Calu3 (cell line): Measurements from ENCODE around the gene DRAP1. TPM values are rescaled to one million over a fixed set of nuclear protein-coding genes. Genes with fewer than 3 reads are reported as not detected.

Experiments used
- BruUV-seq: library from RNA; stranded (reverse); fragments of 400-500 nt; replicated peaks from 2 replicates; lab custom pipeline; 2021; lab: Mats Ljungman, UMichigan
- CTCF ChIA-PET: fragments of 300-600 bp; sonication (Branson Sonifier 250); formaldehyde crosslinking; loops from one replicate; lab custom pipeline; 2022; ENCODE audit warnings: antibody characterized with exemption; lab: Charles Lee
- DNase-seq: peaks from one replicate; pipeline ENCODE4 v3.0.0; 2022
- H3K27ac Mint-ChIP-seq: one replicate; pipeline ENCODE4 v1.8.0; 2022; ENCODE audit warnings: mixed read lengths; ENCODE audit not compliant: unreplicated experiment
- H3K27me3 Mint-ChIP-seq: one replicate; pipeline ENCODE4 v1.8.0; 2022; ENCODE audit warnings: mixed read lengths; ENCODE audit not compliant: unreplicated experiment
- H3K36me3 Mint-ChIP-seq: one replicate; pipeline ENCODE4 v1.8.0; 2022; ENCODE audit warnings: mild to moderate bottlenecking, moderate library complexity, mixed read lengths; ENCODE audit not compliant: insufficient read depth, unreplicated experiment
- H3K4me1 Mint-ChIP-seq: one replicate; pipeline ENCODE4 v1.8.0; 2022; ENCODE audit warnings: mild to moderate bottlenecking, low read depth, mixed read lengths; ENCODE audit not compliant: unreplicated experiment
- H3K4me3 Mint-ChIP-seq: one replicate; pipeline ENCODE4 v1.8.0; 2022; ENCODE audit warnings: mild to moderate bottlenecking, low read depth, moderate library complexity, mixed read lengths; ENCODE audit not compliant: unreplicated experiment
- H3K9me3 Mint-ChIP-seq: one replicate; pipeline ENCODE4 v1.8.0; 2022; ENCODE audit warnings: low read depth, mixed read lengths; ENCODE audit not compliant: unreplicated experiment
- intact Hi-C: fragments of 100-400 bp; cut with micrococcal nuclease; formaldehyde crosslinking; loops from one replicate; pipeline ENCODE4 v1.10.0; 2022; ENCODE audit not compliant: unreplicated experiment
- total RNA-seq: library from RNA; stranded (reverse); gene quantifications from 2 replicates; pipeline ENCODE4 v1.2.3, GENCODE V29; 2022
- TF ChIP-seq, protein P1 (sequence below): fragments of 200-600 bp; IDR thresholded peaks from one replicate; pipeline ENCODE4 v1.8.0; 2022; ENCODE audit warnings: antibody characterized with exemption; ENCODE audit not compliant: unreplicated experiment

DRAP1 gene
- total RNA-seq, 1 experiment from 2014 or later = 114 TPM

DNA sequence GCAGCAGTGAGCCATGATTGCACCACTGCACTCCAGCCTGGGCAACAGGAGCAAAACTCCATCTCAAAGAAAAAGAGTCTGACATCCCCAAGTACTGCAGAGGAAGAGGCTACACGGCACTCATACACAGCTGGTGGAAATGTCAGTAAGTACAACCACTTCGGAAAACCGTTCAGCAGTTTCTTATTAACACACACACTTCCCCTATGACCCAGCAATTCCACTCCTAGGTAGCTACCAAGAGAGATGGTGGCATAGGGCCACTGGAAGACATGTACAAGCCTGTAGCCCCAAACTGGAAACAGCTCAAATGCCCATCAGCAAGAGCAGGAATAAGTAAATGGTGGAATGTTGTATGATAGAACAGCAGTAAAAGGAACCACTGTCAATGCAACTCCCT, 3.3 kb downstream of the DRAP1 start:
- DNase-seq = no peak
- H3K36me3 Mint-ChIP-seq = peaks cover 58% of the 10 kb centered on the region
- H3K4me1 Mint-ChIP-seq = peaks cover 8% of the 10 kb centered on the region
- H3K9me3 Mint-ChIP-seq = no peaks in the 10 kb centered on the region
- intact Hi-C loops = no loop called here
- CTCF ChIA-PET = no interaction called here
- TF ChIP-seq, protein P1, sequence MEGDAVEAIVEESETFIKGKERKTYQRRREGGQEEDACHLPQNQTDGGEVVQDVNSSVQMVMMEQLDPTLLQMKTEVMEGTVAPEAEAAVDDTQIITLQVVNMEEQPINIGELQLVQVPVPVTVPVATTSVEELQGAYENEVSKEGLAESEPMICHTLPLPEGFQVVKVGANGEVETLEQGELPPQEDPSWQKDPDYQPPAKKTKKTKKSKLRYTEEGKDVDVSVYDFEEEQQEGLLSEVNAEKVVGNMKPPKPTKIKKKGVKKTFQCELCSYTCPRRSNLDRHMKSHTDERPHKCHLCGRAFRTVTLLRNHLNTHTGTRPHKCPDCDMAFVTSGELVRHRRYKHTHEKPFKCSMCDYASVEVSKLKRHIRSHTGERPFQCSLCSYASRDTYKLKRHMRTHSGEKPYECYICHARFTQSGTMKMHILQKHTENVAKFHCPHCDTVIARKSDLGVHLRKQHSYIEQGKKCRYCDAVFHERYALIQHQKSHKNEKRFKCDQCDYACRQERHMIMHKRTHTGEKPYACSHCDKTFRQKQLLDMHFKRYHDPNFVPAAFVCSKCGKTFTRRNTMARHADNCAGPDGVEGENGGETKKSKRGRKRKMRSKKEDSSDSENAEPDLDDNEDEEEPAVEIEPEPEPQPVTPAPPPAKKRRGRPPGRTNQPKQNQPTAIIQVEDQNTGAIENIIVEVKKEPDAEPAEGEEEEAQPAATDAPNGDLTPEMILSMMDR = no peak
- no TSS peak for BruUV-seq
- H3K27me3 Mint-ChIP-seq = no peaks in the 10 kb centered on the region
- H3K4me3 Mint-ChIP-seq = no peak overlapping the region
- no peak overlapping the region for H3K27ac Mint-ChIP-seq

DNA sequence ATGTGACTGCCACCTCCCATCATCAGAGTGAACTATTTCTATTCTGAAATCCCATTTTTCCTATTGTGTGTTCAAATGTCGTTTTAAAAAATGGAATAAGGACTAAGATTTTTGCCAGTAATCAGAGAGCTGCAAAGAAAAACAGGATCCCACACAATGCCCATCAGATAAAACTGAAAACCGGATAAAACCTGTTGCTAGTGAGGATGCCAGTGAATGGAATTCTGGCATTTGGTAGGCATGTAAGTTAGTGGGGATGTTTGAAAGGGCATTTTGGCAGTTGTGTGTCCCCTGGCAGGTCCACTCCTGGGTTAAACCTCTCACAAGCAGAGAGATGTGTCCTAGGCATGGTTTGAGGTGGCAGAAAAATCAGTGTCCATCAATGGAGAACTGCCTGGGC, 6.2 kb downstream of the DRAP1 start:
- TF ChIP-seq, protein P1 = no peak
- no peaks in the 10 kb centered on the region for H3K9me3 Mint-ChIP-seq
- BruUV-seq = no TSS peak
- CTCF ChIA-PET = no interaction called here
- peaks cover 41% of the 10 kb centered on the region for H3K36me3 Mint-ChIP-seq
- H3K4me3 Mint-ChIP-seq = no peak overlapping the region
- H3K4me1 Mint-ChIP-seq = peaks cover 4% of the 10 kb centered on the region
- DNase-seq = no peak
- no peak overlapping the region for H3K27ac Mint-ChIP-seq
- intact Hi-C loops = no loop called here
- H3K27me3 Mint-ChIP-seq = no peaks in the 10 kb centered on the region

DNA sequence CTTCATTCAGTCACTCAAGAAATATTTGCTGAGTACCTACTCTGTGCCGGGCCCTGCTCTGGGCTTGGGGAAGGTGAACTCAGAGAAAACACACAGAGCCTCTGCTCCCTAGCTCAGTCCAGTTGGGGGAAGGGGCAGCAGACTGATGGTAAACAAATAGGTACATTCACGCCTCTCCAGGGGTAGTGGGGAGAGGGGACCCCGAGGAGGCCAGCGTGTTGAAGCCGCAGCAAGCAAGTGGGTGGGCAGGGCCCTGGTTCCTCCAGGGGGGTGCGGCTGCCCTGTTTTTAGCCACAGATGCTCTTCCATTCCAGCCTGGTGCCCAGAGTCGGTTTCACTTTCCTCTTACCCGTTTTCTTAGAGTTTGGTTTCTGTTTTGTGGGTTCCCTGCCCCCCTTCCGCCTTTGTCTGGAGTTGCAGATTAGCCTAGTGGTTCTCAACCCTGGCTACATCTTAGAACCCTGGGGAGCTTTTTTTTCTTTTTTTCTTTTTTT, 8.7 kb downstream of the DRAP1 start:
- TF ChIP-seq, protein P1 = no peak
- CTCF ChIA-PET = no interaction called here
- Mint-ChIP-seq H3K4me1 (no peaks in the 10 kb centered on the region), H3K9me3 (no peaks in the 10 kb centered on the region), H3K27ac (no peak overlapping the region), H3K36me3 (peaks cover 30% of the 10 kb centered on the region), H3K4me3 (no peak overlapping the region), H3K27me3 (no peaks in the 10 kb centered on the region)
- no peak for DNase-seq
- intact Hi-C loops = no loop called here
- no TSS peak for BruUV-seq

DNA sequence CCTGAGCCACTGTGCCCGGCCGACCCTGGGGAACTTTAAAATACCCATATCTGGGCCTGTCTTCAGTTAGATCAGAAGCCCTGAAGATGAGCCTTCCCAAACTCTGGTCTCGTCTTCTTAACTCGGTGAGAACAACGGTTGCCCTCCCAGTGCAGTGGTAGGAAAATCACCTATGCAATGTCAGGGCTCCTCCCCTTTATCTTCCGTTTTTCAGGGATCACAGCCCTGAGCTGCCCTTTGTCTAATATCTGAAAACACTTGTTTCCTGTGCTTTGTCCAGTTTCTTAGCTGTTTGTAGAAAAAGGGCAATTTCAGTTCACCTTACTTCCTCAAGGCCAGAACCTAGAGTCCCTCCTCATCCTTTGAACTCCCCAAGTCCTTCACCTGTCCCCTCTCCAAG, 9.4 kb downstream of the DRAP1 start:
- DNase-seq = no peak
- TF ChIP-seq, protein P1 = no peak
- CTCF ChIA-PET = no interaction called here
- H3K27me3 Mint-ChIP-seq = no peaks in the 10 kb centered on the region
- H3K4me1 Mint-ChIP-seq = no peaks in the 10 kb centered on the region
- peaks cover 28% of the 10 kb centered on the region for H3K36me3 Mint-ChIP-seq
- intact Hi-C loops = no loop called here
- no TSS peak for BruUV-seq
- H3K9me3 Mint-ChIP-seq = no peaks in the 10 kb centered on the region
- H3K27ac Mint-ChIP-seq = no peak overlapping the region
- no peak overlapping the region for H3K4me3 Mint-ChIP-seq
